Memory B cell (primary cell): ENCODE data around the gene HMGA1.

Source experiments
- ATAC-seq: fragments of 150-1000 bp; cut with Tn5 transposase; 2 replicates; pipeline ENCODE4 v1.10.0; 2021; ENCODE audit warnings: low read depth, mild to moderate bottlenecking, moderate library complexity
- DNase-seq, 2 donors: peaks; one replicate each; pipeline ENCODE4 v3.0.0; 2022; ENCODE audit warnings: low spot score in 2 of 2
- H3K27ac Mint-ChIP-seq: one replicate; pipeline ENCODE4 v1.8.0; 2022; ENCODE audit warnings: mild to moderate bottlenecking, moderate library complexity, mixed read lengths
- H3K27me3 Mint-ChIP-seq: one replicate; pipeline ENCODE4 v1.8.0; 2022; ENCODE audit warnings: mixed read lengths
- H3K36me3 Mint-ChIP-seq: one replicate; pipeline ENCODE4 v1.8.0; 2022; ENCODE audit warnings: mild to moderate bottlenecking, mixed read lengths
- H3K4me1 Mint-ChIP-seq: one replicate; pipeline ENCODE4 v1.8.0; 2022; ENCODE audit warnings: mixed read lengths
- H3K4me3 Mint-ChIP-seq: one replicate; pipeline ENCODE4 v1.8.0; 2022; ENCODE audit warnings: mild to moderate bottlenecking, moderate library complexity, mixed read lengths
- H3K9me3 Mint-ChIP-seq: one replicate; pipeline ENCODE4 v1.8.0; 2022; ENCODE audit warnings: mixed read lengths

HMGA1 gene

GRCh38 chr6:34205916-34206315, 30.8 kb upstream of the HMGA1 start:
- Mint-ChIP-seq H3K4me3 (no peak overlapping the region), H3K27me3 (no peaks in the 10 kb centered on the region), H3K4me1 (no peaks in the 10 kb centered on the region), H3K36me3 (no peaks in the 10 kb centered on the region), H3K9me3 (no peaks in the 10 kb centered on the region), H3K27ac (no peak overlapping the region)
- no peak for DNase-seq
- ATAC-seq: no peak

GRCh38 chr6:34206726-34207125, 29.9 kb upstream of the HMGA1 start:
- Mint-ChIP-seq H3K9me3 (no peaks in the 10 kb centered on the region), H3K27ac (no peak overlapping the region), H3K4me3 (no peak overlapping the region), H3K4me1 (no peaks in the 10 kb centered on the region), H3K27me3 (no peaks in the 10 kb centered on the region), H3K36me3 (no peaks in the 10 kb centered on the region)
- ATAC-seq: no peak
- no peak for DNase-seq

- Mint-ChIP-seq H3K27ac (no peak overlapping the region), H3K27me3 (no peaks in the 10 kb centered on the region), H3K9me3 (no peaks in the 10 kb centered on the region), H3K4me1 (no peaks in the 10 kb centered on the region), H3K36me3 (no peaks in the 10 kb centered on the region), H3K4me3 (no peak overlapping the region)
- DNase-seq (no peak), ATAC-seq (no peak)
Measured at GRCh38 chr6:34207695-34208443, 28.8 kb upstream of the HMGA1 start.

GRCh38 chr6:34213772-34214171, 22.9 kb upstream of the HMGA1 start:
- Mint-ChIP-seq H3K27ac (no peak overlapping the region), H3K36me3 (no peaks in the 10 kb centered on the region), H3K27me3 (no peaks in the 10 kb centered on the region), H3K4me3 (no peak overlapping the region), H3K4me1 (no peaks in the 10 kb centered on the region), H3K9me3 (no peaks in the 10 kb centered on the region)
- no peak for DNase-seq
- ATAC-seq: no peak

- Mint-ChIP-seq H3K4me1 (peaks cover 4% of the 10 kb centered on the region), H3K9me3 (no peaks in the 10 kb centered on the region), H3K27ac (peak overlapping the region; percentile 58), H3K36me3 (no peaks in the 10 kb centered on the region), H3K27me3 (no peaks in the 10 kb centered on the region), H3K4me3 (no peak overlapping the region)
- no peak for ATAC-seq
- no peak for DNase-seq
Measured at GRCh38 chr6:34218691-34219090, 18.0 kb upstream of the HMGA1 start.

- DNase-seq (no peak), ATAC-seq (no peak)
- Mint-ChIP-seq H3K4me1 (peaks cover 20% of the 10 kb centered on the region), H3K27ac (peak overlapping the region; percentile 96), H3K36me3 (no peaks in the 10 kb centered on the region), H3K27me3 (no peaks in the 10 kb centered on the region), H3K4me3 (peak overlapping the region; percentile 70), H3K9me3 (no peaks in the 10 kb centered on the region)
Measured at GRCh38 chr6:34223381-34223955, 13.2 kb upstream of the HMGA1 start.

GRCh38 chr6:34223956-34224940, 12.4 kb upstream of the HMGA1 start:
- peak; percentile 87 to 91 for DNase-seq
- ATAC-seq: peak; percentile 92
- Mint-ChIP-seq H3K4me3 (peak overlapping the region; percentile 70), H3K36me3 (no peaks in the 10 kb centered on the region), H3K27me3 (no peaks in the 10 kb centered on the region), H3K4me1 (peaks cover 20% of the 10 kb centered on the region), H3K9me3 (no peaks in the 10 kb centered on the region), H3K27ac (peak overlapping the region; percentile 96)

- no peaks in the 10 kb centered on the region for H3K36me3 Mint-ChIP-seq
- no peaks in the 10 kb centered on the region for H3K9me3 Mint-ChIP-seq
- H3K4me3 Mint-ChIP-seq: no peak overlapping the region
- peak overlapping the region; percentile 96 for H3K27ac Mint-ChIP-seq
- DNase-seq (no peak), ATAC-seq (no peak)
- peaks cover 16% of the 10 kb centered on the region for H3K4me1 Mint-ChIP-seq
- H3K27me3 Mint-ChIP-seq: no peaks in the 10 kb centered on the region
Measured at GRCh38 chr6:34225551-34225950, 11.1 kb upstream of the HMGA1 start.

- DNase-seq (no peak), ATAC-seq (no peak)
- H3K4me3 Mint-ChIP-seq: no peak overlapping the region
- peak overlapping the region; percentile 96 for H3K27ac Mint-ChIP-seq
- H3K9me3 Mint-ChIP-seq: no peaks in the 10 kb centered on the region
- no peaks in the 10 kb centered on the region for H3K36me3 Mint-ChIP-seq
- H3K4me1 Mint-ChIP-seq: peaks cover 16% of the 10 kb centered on the region
- no peaks in the 10 kb centered on the region for H3K27me3 Mint-ChIP-seq
Measured at GRCh38 chr6:34226066-34226465, 10.6 kb upstream of the HMGA1 start.

GRCh38 chr6:34226731-34227586, 9.7 kb upstream of the HMGA1 start:
- Mint-ChIP-seq H3K27ac (peak overlapping the region; percentile 96), H3K4me1 (peaks cover 18% of the 10 kb centered on the region), H3K9me3 (no peaks in the 10 kb centered on the region), H3K36me3 (no peaks in the 10 kb centered on the region), H3K27me3 (no peaks in the 10 kb centered on the region), H3K4me3 (no peak overlapping the region)
- DNase-seq (peak in 1 of 2 donors; percentile 33), ATAC-seq (peak; percentile 19)

- no peaks in the 10 kb centered on the region for H3K27me3 Mint-ChIP-seq
- DNase-seq (no peak), ATAC-seq (no peak)
- no peaks in the 10 kb centered on the region for H3K36me3 Mint-ChIP-seq
- peak overlapping the region; percentile 96 for H3K27ac Mint-ChIP-seq
- no peaks in the 10 kb centered on the region for H3K9me3 Mint-ChIP-seq
- peak overlapping the region; percentile 4 for H3K4me3 Mint-ChIP-seq
- H3K4me1 Mint-ChIP-seq: peaks cover 19% of the 10 kb centered on the region
Measured at GRCh38 chr6:34227761-34228421, 8.8 kb upstream of the HMGA1 start.

- H3K36me3 Mint-ChIP-seq: no peaks in the 10 kb centered on the region
- no peak overlapping the region for H3K27ac Mint-ChIP-seq
- no peaks in the 10 kb centered on the region for H3K9me3 Mint-ChIP-seq
- H3K4me3 Mint-ChIP-seq: no peak overlapping the region
- H3K27me3 Mint-ChIP-seq: no peaks in the 10 kb centered on the region
- H3K4me1 Mint-ChIP-seq: peaks cover 15% of the 10 kb centered on the region
- ATAC-seq: no peak
- no peak for DNase-seq
Measured at GRCh38 chr6:34229877-34230276, 6.8 kb upstream of the HMGA1 start.
